T-helper 17 cell (primary cell): Measurements from ENCODE around the gene ROR1. TPM values are rescaled to one million over a fixed set of nuclear protein-coding genes. Genes with fewer than 3 reads are reported as not detected.

Source experiments
- ATAC-seq: fragments of 150-1000 bp; cut with Tn5 transposase; 2 replicates; pipeline ENCODE4 v1.10.0; 2021; ENCODE audit warnings: mild to moderate bottlenecking, moderate library complexity
- DNase-seq, 3 donors: peaks; one replicate each; pipeline versions ENCODE4 v3.0.0 to v3.0.0-alpha.2; 2020 to 2021
- H3K9me3 ChIP-seq: one replicate; pipeline ENCODE4 v1.7.0; 2013; ENCODE audit warnings: low read length, mild to moderate bottlenecking; ENCODE audit not compliant: control insufficient read depth, poor library complexity, severe bottlenecking
- H3K27ac Mint-ChIP-seq: one replicate; pipeline ENCODE4 v1.8.0; 2022; ENCODE audit warnings: mild to moderate bottlenecking, moderate library complexity, mixed read lengths
- H3K27me3 Mint-ChIP-seq: one replicate; pipeline ENCODE4 v1.8.0; 2022; ENCODE audit warnings: mixed read lengths
- H3K36me3 Mint-ChIP-seq: one replicate; pipeline ENCODE4 v1.8.0; 2022; ENCODE audit warnings: low read depth, mixed read lengths
- H3K4me1 Mint-ChIP-seq: one replicate; pipeline ENCODE4 v1.8.0; 2022; ENCODE audit warnings: mild to moderate bottlenecking, mixed read lengths
- H3K4me3 Mint-ChIP-seq: one replicate; pipeline ENCODE4 v1.8.0; 2022; ENCODE audit warnings: mild to moderate bottlenecking, moderate library complexity, mixed read lengths
- total RNA-seq, 4 donors: library from RNA in 2 of 4; stranded (reverse) in 2 of 4; gene quantifications; one replicate each; pipeline ENCODE4 v1.2.3 and lab custom pipeline; 2022 to 2026

ROR1 gene
- total RNA-seq, 2 donors from 2014 or later = not detected

DNA sequence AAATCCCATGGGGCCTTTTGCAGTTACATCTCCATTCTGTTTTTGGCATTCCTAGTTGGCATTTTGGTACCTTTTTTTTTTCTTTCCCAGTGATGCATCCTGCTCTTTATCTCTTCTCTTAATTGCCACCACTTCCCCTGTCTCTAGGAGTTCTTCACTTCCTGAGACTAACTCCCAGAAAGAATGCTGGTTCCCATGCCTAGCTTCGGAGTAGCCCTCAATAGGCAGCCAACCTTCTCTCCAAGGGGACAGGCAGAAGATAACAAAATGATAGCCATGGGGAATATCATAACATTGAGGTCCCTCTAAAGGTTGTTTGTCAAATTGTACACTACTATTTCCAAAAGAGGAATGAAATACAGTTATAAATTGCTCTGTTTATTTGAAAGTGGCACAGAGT is 279.0 kb downstream of the ROR1 start:
- Mint-ChIP-seq H3K27ac (no peak overlapping the region), H3K4me1 (no peaks in the 10 kb centered on the region), H3K4me3 (no peak overlapping the region), H3K27me3 (peaks cover 28% of the 10 kb centered on the region), H3K36me3 (no peaks in the 10 kb centered on the region)
- no peak for DNase-seq
- ATAC-seq = no peak
- H3K9me3 ChIP-seq = no peaks in the 10 kb centered on the region

DNA sequence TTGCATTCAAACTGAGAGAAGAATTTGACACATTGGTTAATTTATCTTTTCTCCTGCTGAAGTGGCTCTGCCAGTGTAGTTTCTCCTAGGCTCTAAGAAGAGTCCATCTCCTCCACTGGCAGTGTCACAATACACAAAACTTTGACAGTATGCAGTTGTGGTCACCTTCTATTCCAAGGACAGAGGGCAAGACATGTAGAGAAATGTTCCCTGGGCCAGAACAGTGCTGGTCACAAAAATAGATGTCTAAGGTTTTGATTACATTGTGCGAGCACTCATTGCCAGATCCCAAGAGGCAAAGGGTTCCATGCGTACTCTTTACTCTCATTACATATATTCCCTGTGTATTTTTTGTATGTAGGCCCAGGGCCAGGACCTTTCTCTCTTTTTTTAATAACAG is 281.5 kb downstream of the ROR1 start:
- Mint-ChIP-seq H3K36me3 (no peaks in the 10 kb centered on the region), H3K27ac (no peak overlapping the region), H3K27me3 (peaks cover 20% of the 10 kb centered on the region), H3K4me1 (no peaks in the 10 kb centered on the region), H3K4me3 (no peak overlapping the region)
- DNase-seq = no peak
- H3K9me3 ChIP-seq = no peaks in the 10 kb centered on the region
- ATAC-seq = no peak

DNA sequence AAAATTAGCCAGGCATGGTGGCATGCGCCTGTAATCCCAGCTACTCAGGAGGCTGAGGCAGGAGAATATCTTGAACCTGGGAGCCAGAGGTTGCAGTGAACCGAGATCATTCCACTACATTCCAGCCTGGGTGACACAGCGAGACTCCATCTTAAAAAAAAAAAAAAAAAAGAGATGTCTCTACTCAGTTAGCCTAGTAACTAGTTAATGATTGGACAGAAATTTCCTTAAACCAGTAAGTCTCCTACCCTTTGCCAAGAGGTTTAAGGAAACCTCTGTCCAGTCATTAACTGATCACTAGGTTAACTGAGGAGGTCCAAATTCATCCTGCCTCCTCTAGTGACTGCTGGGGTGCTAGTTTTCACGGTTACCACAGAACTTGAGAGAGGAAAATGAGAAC is 285.7 kb downstream of the ROR1 start:
- Mint-ChIP-seq H3K4me3 (no peak overlapping the region), H3K36me3 (no peaks in the 10 kb centered on the region), H3K27ac (no peak overlapping the region), H3K4me1 (no peaks in the 10 kb centered on the region), H3K27me3 (peaks cover 22% of the 10 kb centered on the region)
- ATAC-seq (no peak), DNase-seq (no peak)
- no peaks in the 10 kb centered on the region for H3K9me3 ChIP-seq

DNA sequence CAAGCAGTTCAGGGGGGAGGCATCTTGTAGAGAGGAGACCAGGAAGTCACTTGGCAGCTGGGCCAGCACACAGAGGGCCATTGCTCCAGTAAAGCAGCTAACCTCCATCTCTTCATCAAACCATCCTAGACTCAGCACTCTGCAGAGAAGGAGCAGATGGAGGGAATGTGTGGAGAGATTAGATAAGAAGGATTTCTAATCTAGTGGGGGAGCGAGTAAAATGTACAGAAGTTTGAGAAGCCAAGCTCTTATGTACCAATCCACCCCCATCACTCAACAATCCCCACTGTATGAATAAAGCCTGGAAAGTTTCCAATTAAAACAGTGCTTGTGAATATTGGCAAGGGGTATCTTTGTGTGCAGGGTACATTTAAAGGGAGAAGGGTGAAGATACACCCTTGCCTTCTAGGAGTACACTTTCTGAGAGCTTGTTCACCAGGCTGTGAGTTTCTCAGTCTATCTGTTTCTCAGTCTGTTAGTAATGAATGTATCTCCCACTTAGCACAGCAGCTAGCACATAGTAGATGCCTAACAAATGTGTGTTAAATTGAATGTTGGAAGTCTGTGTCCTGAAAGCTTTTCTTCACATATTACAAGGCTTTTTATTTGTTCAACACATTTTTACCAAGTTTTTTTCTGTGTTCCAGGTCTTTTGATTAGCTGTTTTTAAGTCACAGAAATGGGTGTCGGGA is 286.9 kb downstream of the ROR1 start:
- ATAC-seq (no peak), DNase-seq (no peak)
- peaks cover 19% of the 10 kb centered on the region for H3K27me3 Mint-ChIP-seq
- no peaks in the 10 kb centered on the region for H3K36me3 Mint-ChIP-seq
- no peak overlapping the region for H3K4me3 Mint-ChIP-seq
- no peak overlapping the region for H3K27ac Mint-ChIP-seq
- H3K4me1 Mint-ChIP-seq = no peaks in the 10 kb centered on the region
- no peaks in the 10 kb centered on the region for H3K9me3 ChIP-seq

GRCh38 chr1:64061430-64062104 is 287.8 kb downstream of the ROR1 start:
- Mint-ChIP-seq H3K4me1 (no peaks in the 10 kb centered on the region), H3K36me3 (no peaks in the 10 kb centered on the region), H3K4me3 (no peak overlapping the region), H3K27ac (no peak overlapping the region), H3K27me3 (peaks cover 23% of the 10 kb centered on the region)
- no peaks in the 10 kb centered on the region for H3K9me3 ChIP-seq
- DNase-seq = no peak
- no peak for ATAC-seq

DNA sequence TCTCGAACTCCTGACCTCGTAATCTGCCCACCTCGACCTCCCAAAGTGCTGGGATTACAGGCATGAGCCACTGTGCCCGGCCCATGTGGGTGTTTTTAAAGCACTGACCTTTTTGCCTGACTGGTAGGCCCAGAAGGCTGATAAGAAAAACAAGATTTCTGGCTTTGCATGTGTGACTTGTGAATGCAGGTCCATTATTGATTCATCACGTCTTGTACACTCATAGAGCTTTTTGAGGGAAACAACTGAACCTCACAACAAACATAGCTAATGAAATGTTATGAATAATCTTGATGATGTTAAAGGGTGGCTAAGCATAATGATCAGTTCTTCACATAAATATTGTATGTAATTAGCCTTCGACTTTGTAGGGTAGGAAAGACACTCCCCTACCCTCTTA is 288.7 kb downstream of the ROR1 start:
- no peak overlapping the region for H3K4me3 Mint-ChIP-seq
- H3K4me1 Mint-ChIP-seq = no peaks in the 10 kb centered on the region

DNA sequence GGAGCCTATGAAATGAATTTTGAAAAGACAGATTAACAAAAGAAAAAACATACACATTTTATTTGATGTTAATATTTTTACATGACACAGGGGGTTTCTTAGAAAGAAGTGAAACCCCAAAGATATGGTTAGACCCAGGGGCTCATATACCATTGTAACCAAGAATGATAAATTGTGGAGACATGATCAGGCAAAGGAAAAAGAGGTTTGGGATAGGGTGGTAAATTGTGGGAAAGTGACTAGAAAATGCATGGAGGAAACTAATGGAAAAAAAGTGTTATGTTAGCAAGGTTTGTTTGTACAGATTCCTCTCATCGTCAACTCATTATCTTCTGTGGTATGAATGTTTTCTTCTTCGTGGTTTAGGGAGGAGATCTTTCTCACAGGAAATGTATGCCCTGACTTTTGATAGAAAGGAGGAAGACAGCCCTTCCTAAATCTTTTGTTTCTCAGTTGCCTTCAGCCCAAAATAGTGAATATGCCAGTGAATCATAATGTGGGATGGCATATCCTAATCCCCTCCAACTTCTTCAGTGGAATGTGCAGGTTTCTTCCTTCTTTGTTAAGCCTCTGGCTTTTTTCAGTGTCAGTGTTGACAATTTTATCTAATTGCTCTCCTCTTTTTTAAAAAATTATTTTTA is 289.2 kb downstream of the ROR1 start:
- no peak for DNase-seq
- no peaks in the 10 kb centered on the region for H3K9me3 ChIP-seq
- no peak overlapping the region for H3K27ac Mint-ChIP-seq
- peaks cover 23% of the 10 kb centered on the region for H3K27me3 Mint-ChIP-seq
- no peak overlapping the region for H3K4me3 Mint-ChIP-seq
- no peaks in the 10 kb centered on the region for H3K36me3 Mint-ChIP-seq
- H3K4me1 Mint-ChIP-seq = no peaks in the 10 kb centered on the region
- no peak for ATAC-seq

More for the DNA sequence above, 288.7 kb downstream of the ROR1 start:
- peaks cover 23% of the 10 kb centered on the region for H3K27me3 Mint-ChIP-seq
- no peak overlapping the region for H3K27ac Mint-ChIP-seq
- DNase-seq (no peak), ATAC-seq (no peak)
- H3K36me3 Mint-ChIP-seq = no peaks in the 10 kb centered on the region
- no peaks in the 10 kb centered on the region for H3K9me3 ChIP-seq

- Mint-ChIP-seq H3K4me3 (no peak overlapping the region), H3K36me3 (no peaks in the 10 kb centered on the region), H3K27ac (no peak overlapping the region), H3K4me1 (no peaks in the 10 kb centered on the region), H3K27me3 (peaks cover 28% of the 10 kb centered on the region)
- DNase-seq = no peak
- H3K9me3 ChIP-seq = no peaks in the 10 kb centered on the region
- ATAC-seq = no peak
These were observed 291.8 kb downstream of the ROR1 start for GRCh38 chr1:64065571-64065970.

- H3K36me3 Mint-ChIP-seq = no peaks in the 10 kb centered on the region
- H3K4me1 Mint-ChIP-seq = no peaks in the 10 kb centered on the region
- ATAC-seq (no peak), DNase-seq (no peak)
- no peaks in the 10 kb centered on the region for H3K9me3 ChIP-seq
- H3K27me3 Mint-ChIP-seq = peaks cover 34% of the 10 kb centered on the region
- no peak overlapping the region for H3K4me3 Mint-ChIP-seq
- no peak overlapping the region for H3K27ac Mint-ChIP-seq
These were observed 298.4 kb downstream of the ROR1 start for GRCh38 chr1:64072089-64072793.

GRCh38 chr1:64073705-64074104 is 299.9 kb downstream of the ROR1 start:
- ATAC-seq (no peak), DNase-seq (no peak)
- H3K9me3 ChIP-seq = no peaks in the 10 kb centered on the region
- no peaks in the 10 kb centered on the region for H3K4me1 Mint-ChIP-seq
- no peak overlapping the region for H3K4me3 Mint-ChIP-seq
- H3K27me3 Mint-ChIP-seq = peaks cover 34% of the 10 kb centered on the region
- peak overlapping the region; percentile 10 for H3K27ac Mint-ChIP-seq
- no peaks in the 10 kb centered on the region for H3K36me3 Mint-ChIP-seq

- H3K36me3 Mint-ChIP-seq = no peaks in the 10 kb centered on the region
- DNase-seq (no peak), ATAC-seq (no peak)
- H3K9me3 ChIP-seq = no peaks in the 10 kb centered on the region
- H3K27me3 Mint-ChIP-seq = peaks cover 30% of the 10 kb centered on the region
- H3K4me3 Mint-ChIP-seq = no peak overlapping the region
- no peak overlapping the region for H3K27ac Mint-ChIP-seq
- no peaks in the 10 kb centered on the region for H3K4me1 Mint-ChIP-seq
These were observed 300.9 kb downstream of the ROR1 start for GRCh38 chr1:64074767-64075166.

DNA sequence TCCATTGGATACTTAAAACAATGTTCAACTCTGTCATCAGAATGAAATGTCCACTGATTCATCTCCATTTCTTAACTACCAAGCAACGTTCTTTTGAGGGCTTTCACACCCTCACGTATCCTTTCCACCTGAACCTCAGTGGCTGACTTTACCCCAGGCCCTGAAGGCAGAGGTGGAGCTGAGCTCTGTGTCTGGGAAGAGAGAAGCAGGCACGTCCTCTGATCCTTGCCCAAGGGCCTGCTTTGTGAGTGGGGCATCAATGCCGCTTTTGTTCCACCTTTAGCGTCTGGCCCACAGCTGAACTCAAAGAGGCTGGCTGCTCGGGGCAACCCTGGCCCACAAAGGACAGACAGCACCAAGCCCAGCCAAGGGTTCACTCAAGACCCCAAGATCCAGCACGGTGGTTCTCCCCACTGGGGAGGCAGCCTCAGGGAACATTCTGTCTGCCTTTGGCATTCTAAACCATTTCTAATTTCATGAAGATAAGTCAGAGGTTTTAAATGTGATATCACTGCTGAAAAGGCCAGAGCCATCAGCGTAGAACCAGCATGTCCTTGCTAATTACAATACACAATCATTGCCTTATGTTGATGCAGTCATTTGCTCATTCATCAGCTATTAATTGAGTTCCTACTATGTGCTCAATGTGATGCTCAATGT is 303.6 kb downstream of the ROR1 start:
- DNase-seq = no peak
- H3K36me3 Mint-ChIP-seq = no peaks in the 10 kb centered on the region
- ATAC-seq = no peak
- H3K27me3 Mint-ChIP-seq = peaks cover 22% of the 10 kb centered on the region
- H3K4me1 Mint-ChIP-seq = no peaks in the 10 kb centered on the region
- H3K27ac Mint-ChIP-seq = no peak overlapping the region
- H3K9me3 ChIP-seq = no peaks in the 10 kb centered on the region
- H3K4me3 Mint-ChIP-seq = no peak overlapping the region
